ENCODE results near the gene STK25. TPM values are rescaled to one million over a fixed set of nuclear protein-coding genes. Genes with fewer than 3 reads are reported as not detected.

The STK25 gene
- polyA plus RNA-seq, 3 donors: 62.7 to 215 (median 69.5) TPM

DNA sequence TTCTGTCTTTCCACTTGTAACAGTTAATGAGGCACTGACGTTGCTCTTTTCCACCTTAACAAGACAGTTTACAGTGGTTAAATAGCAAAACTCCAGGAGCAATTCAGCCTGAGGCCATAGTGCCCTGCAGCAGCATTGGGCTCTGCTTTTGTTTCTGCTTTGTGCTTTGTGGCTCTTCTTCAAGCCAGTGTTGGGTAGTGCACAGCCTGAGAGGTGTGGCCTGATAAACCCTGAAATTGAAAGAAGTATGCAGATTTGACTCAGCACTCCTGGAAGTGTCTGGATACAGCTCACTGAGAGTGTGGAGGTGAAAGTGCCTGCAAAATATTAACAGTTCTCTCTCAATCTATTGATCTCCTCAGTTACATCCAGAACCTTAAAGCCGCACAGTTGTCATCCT lies 63.0 kb downstream of the STK25 start:
- no peak for TF ChIP-seq CTCF (IDR thresholded peaks at IDR 0.05)
- Histone ChIP-seq H3K4me2 (replicated peaks; ENCODE audit: extremely low read depth, low read length, poor library complexity, severe bottlenecking) (no peak overlapping the region), H3K27ac (ENCODE audit: low read depth in 1 of 2, low read length in 2 of 2) (no peak overlapping the region), H3K9me3 (replicated peaks in 1 of 2; ENCODE audit: control insufficient read depth in 1 of 2, insufficient read depth in 1 of 2, low read length in 2 of 2) (peaks cover 0 to 34% of the 10 kb centered on the region in 2 donors), H2AFZ (ENCODE audit: insufficient read depth, low read depth, low read length, poor library complexity, severe bottlenecking) (no peak overlapping the region), H3K27me3 (ENCODE audit: control insufficient read depth in 2 of 2, insufficient read depth in 2 of 2, low read length in 2 of 2) (peaks cover 67 to 98% of the 10 kb centered on the region in 2 donors), H3K4me1 (ENCODE audit: control insufficient read depth in 1 of 2, insufficient read depth in 2 of 2, low read length in 2 of 2) (peaks cover 4 to 9% of the 10 kb centered on the region in 2 donors), H3K79me2 (ENCODE audit: insufficient read depth, low read length) (no peaks in the 10 kb centered on the region), H4K20me1 (ENCODE audit: insufficient read depth, low read length) (peaks cover 70% of the 10 kb centered on the region), H3K36me3 (replicated peaks in 1 of 2; ENCODE audit: control insufficient read depth in 1 of 2, insufficient read depth in 2 of 2, low read length in 2 of 2) (peaks cover 4 to 17% of the 10 kb centered on the region in 2 donors), H3K9ac (ENCODE audit: insufficient read depth, low read length, poor library complexity, severe bottlenecking) (no peak overlapping the region), H3K4me3 (replicated peaks in 1 of 3; ENCODE audit: low read depth in 2 of 3, low read length in 3 of 3) (no peak overlapping the region)
- WGBS (ENCODE audit: insufficient coverage): 100% methylated on average over 1 of the region's 2 CpGs
- no peak for DNase-seq
- intact Hi-C loops (cut with micrococcal nuclease): no loop called here
- Mint-ChIP-seq H3K27ac (peak overlapping the region in 1 of 7 donors; percentile 60), H3K4me3 (peak overlapping the region in 1 of 2 donors; percentile 73), H3K36me3 (peaks cover 38 to 47% of the 10 kb centered on the region in 2 donors), H3K9me3 (peaks cover 0 to 17% (median 9%) of the 10 kb centered on the region in 7 donors), H3K27me3 (ENCODE audit: low read depth in 3 of 3) (peaks cover 94 to 97% (median 97%) of the 10 kb centered on the region in 3 donors), H3K4me1 (peaks cover 12% of the 10 kb centered on the region)

DNA sequence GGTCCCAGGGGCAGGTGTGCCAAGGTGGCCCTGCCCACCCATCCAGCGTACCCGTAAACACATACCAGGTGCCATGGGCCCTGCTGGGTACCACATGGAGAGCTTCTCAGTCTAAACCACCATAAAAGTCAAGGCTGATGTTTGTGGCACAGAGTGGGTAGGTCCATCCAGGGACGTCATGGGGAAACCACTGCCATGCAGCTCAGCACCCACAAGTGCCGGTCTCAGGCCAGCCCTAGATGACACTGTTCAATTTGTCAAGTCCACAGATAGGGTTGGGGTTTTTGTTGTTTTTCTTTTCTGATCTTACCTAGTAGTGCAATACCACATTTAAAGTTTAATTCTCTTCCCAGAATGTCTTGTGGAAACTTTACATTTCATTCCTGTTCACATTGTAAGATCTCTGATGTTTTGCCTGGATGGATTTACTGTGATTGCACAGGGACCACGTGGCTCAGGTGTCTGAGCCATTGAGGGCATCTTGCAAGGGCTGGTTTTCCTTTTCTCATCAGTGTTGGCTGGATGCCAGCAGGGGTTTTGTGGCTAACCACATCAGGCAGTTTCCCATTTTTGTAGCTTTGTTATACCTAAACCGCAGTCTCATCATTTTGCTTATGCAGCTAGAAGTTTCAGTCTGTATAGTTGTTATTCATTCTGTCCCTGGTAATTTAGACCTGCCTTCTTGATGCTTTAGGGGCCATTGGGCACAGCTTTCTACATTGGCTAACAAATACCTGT lies 64.7 kb downstream of the STK25 start:
- DNase-seq: peak; percentile 33 to 63 (median 54)
- Histone ChIP-seq H3K9ac (ENCODE audit: insufficient read depth, low read length, poor library complexity, severe bottlenecking) (no peak overlapping the region), H2AFZ (ENCODE audit: insufficient read depth, low read depth, low read length, poor library complexity, severe bottlenecking) (no peak overlapping the region), H3K4me1 (ENCODE audit: control insufficient read depth in 1 of 2, insufficient read depth in 2 of 2, low read length in 2 of 2) (peaks cover 4 to 9% of the 10 kb centered on the region in 2 donors), H3K36me3 (replicated peaks in 1 of 2; ENCODE audit: control insufficient read depth in 1 of 2, insufficient read depth in 2 of 2, low read length in 2 of 2) (peaks cover 4 to 23% of the 10 kb centered on the region in 2 donors), H3K27me3 (ENCODE audit: control insufficient read depth in 2 of 2, insufficient read depth in 2 of 2, low read length in 2 of 2) (peaks cover 66 to 97% of the 10 kb centered on the region in 2 donors), H3K4me3 (replicated peaks in 1 of 3; ENCODE audit: low read depth in 2 of 3, low read length in 3 of 3) (no peak overlapping the region), H3K4me2 (replicated peaks; ENCODE audit: extremely low read depth, low read length, poor library complexity, severe bottlenecking) (no peak overlapping the region), H3K27ac (ENCODE audit: low read depth in 1 of 2, low read length in 2 of 2) (no peak overlapping the region), H3K9me3 (replicated peaks in 1 of 2; ENCODE audit: control insufficient read depth in 1 of 2, insufficient read depth in 1 of 2, low read length in 2 of 2) (peaks cover 0 to 39% of the 10 kb centered on the region in 2 donors), H3K79me2 (ENCODE audit: insufficient read depth, low read length) (no peaks in the 10 kb centered on the region), H4K20me1 (ENCODE audit: insufficient read depth, low read length) (peaks cover 74% of the 10 kb centered on the region)
- H3K9me3 Mint-ChIP-seq: peaks cover 0 to 18% (median 11%) of the 10 kb centered on the region in 7 donors
- H3K4me1 Mint-ChIP-seq: peaks cover 12% of the 10 kb centered on the region
- H3K27ac Mint-ChIP-seq: peak overlapping the region in 2 of 7 donors; percentile 0 to 28
- peak overlapping the region in 1 of 2 donors; percentile 73 for H3K4me3 Mint-ChIP-seq
- H3K27me3 Mint-ChIP-seq (ENCODE audit: low read depth in 3 of 3): peaks cover 93 to 97% (median 97%) of the 10 kb centered on the region in 3 donors
- H3K36me3 Mint-ChIP-seq: peaks cover 45 to 56% of the 10 kb centered on the region in 2 donors
- intact Hi-C loops (cut with micrococcal nuclease): no loop called here
- WGBS (ENCODE audit: insufficient coverage): 100% methylated on average over 2 of the region's 6 CpGs
- no peak for TF ChIP-seq CTCF (IDR thresholded peaks at IDR 0.05)

Small RNA genes lying within 50 kb of the gene (small RNA-seq; reads per million reads assigned to genes)
- not detected for gene MIR3133 (ENCODE audit: insufficient read length, low read depth)

Other genes with a start within 250 kb of the STK25 start
- gene HDLBP, start 192.9 kb downstream of the STK25 start, polyA plus RNA-seq: 10 to 100 TPM; 50.4 to 73.1 (median 69.9) TPM
- 100 to 1,000 TPM; 195 to 207 (median 203) TPM for gene SEPTIN2, start 192.7 kb downstream of the STK25 start, polyA plus RNA-seq
- gene FARP2, start 152.3 kb downstream of the STK25 start, polyA plus RNA-seq: 1 to 10 TPM; 6.7 to 8.5 (median 7.3) TPM
- under 1 TPM in 1 of 3 donors, not detected in 2; 0.05 TPM for gene BOK, start 50.2 kb upstream of the STK25 start, polyA plus RNA-seq
- gene THAP4, start 128.6 kb upstream of the STK25 start, polyA plus RNA-seq: 10 to 100 TPM; 15.1 to 25.9 (median 16.3) TPM
- 100 to 1,000 TPM in 1 of 3 donors, 10 to 100 TPM in 2; 54.5 to 202 (median 58.9) TPM for gene ATG4B, start 129.1 kb upstream of the STK25 start, polyA plus RNA-seq
- 10 to 100 TPM; 13.0 to 23.5 (median 18.7) TPM for gene DTYMK, start 178.2 kb upstream of the STK25 start, polyA plus RNA-seq
- 10 to 100 TPM in 1 of 3 donors, 1 to 10 TPM in 2; 6.5 to 29.5 (median 6.6) TPM for gene ING5, start 193.5 kb upstream of the STK25 start, polyA plus RNA-seq
- 10 to 100 TPM in 1 of 3 donors, 1 to 10 TPM in 2; 1.0 to 57.1 (median 1.1) TPM for gene D2HGDH, start 226.0 kb upstream of the STK25 start, polyA plus RNA-seq

Data from CD14-positive monocyte (primary cell).